Measurements from ENCODE around the gene ADNP2. TPM values are rescaled to one million over a fixed set of nuclear protein-coding genes. Genes with fewer than 3 reads are reported as not detected.

The ADNP2 gene
- total and polyA plus RNA-seq, 2 of the 13 experiments (the other 11 are each of a cell fraction or from before 2014, with no cell fraction given), result 10.8 to 25.5 TPM

- no peaks in the 10 kb centered on the region for H3K79me2 ChIP-seq (ENCODE audit: insufficient read depth, low read length)
- no peak overlapping the region for H3K9ac ChIP-seq (ENCODE audit: insufficient read depth, low read depth, low read length)
- no peaks in the 10 kb centered on the region for H3K36me3 ChIP-seq (replicated peaks in 1 of 2; ENCODE audit: control insufficient read depth in 1 of 2, insufficient read depth in 2 of 2, low read length in 2 of 2)
- POLR2A ChIA-PET, result no interaction called here
- TF ChIP-seq ZNF746 (CRISPR knock-in tag; IDR thresholded peaks at IDR 0.05), result no peak
- no peak for TF ChIP-seq CBX5 (CRISPR knock-in tag; IDR thresholded peaks at IDR 0.05; ENCODE audit: borderline replicate concordance)
- TF ChIP-seq ZFP36 (IDR thresholded peaks at IDR 0.05; ENCODE audit: borderline replicate concordance, low read depth, low read length, partially characterized antibody), result no peak
- no peak for TF ChIP-seq ZNF292 (CRISPR knock-in tag; IDR thresholded peaks at IDR 0.05; ENCODE audit: borderline replicate concordance, low read depth)
- no peak for TF ChIP-seq HMGXB4 (CRISPR knock-in tag; IDR thresholded peaks at IDR 0.05; ENCODE audit: borderline replicate concordance in 1 of 2, low read depth in 1 of 2)
- no peak for TF ChIP-seq NAIF1 (CRISPR knock-in tag; IDR thresholded peaks at IDR 0.05; ENCODE audit: borderline replicate concordance)
- no peak for TF ChIP-seq ZNF615 (CRISPR knock-in tag; IDR thresholded peaks at IDR 0.05; ENCODE audit: borderline replicate concordance)
- TF ChIP-seq PCBP1 (IDR thresholded peaks at IDR 0.05; ENCODE audit: borderline replicate concordance, low read depth, low read length), result no peak
- TF ChIP-seq ZNF468 (CRISPR knock-in tag; IDR thresholded peaks at IDR 0.05), result no peak
- TF ChIP-seq PRDM4 (CRISPR knock-in tag; IDR thresholded peaks at IDR 0.05; ENCODE audit: borderline replicate concordance), result no peak
- TF ChIP-seq FOXJ3 (CRISPR knock-in tag; IDR thresholded peaks at IDR 0.05; ENCODE audit: borderline replicate concordance), result no peak
- no peak for TF ChIP-seq ZNF562 (CRISPR knock-in tag; IDR thresholded peaks at IDR 0.05; ENCODE audit: borderline replicate concordance)
- no peak for TF ChIP-seq ZNF816 (CRISPR knock-in tag; IDR thresholded peaks at IDR 0.05; ENCODE audit: borderline replicate concordance)
- TF ChIP-seq ZNF17 (CRISPR knock-in tag; IDR thresholded peaks at IDR 0.05), result no peak
- no peaks in the 10 kb centered on the region for H3K4me1 ChIP-seq (ENCODE audit: insufficient read depth, low read length)
- no peak overlapping the region for H3K27ac ChIP-seq (ENCODE audit: extremely low read length, insufficient read depth, low read length)
- H2AFZ ChIP-seq (ENCODE audit: low read length), result no peak overlapping the region
- H3K9me3 ChIP-seq (ENCODE audit: low read length), result no peaks in the 10 kb centered on the region
- no peak overlapping the region for H3K4me2 ChIP-seq (ENCODE audit: low read depth, low read length)
- no peak for DNase-seq (ENCODE audit: low spot score)
- no peak for ATAC-seq
- 85% methylated on average over 11 of the region's 21 CpGs for WGBS (ENCODE audit: low lambda C conversion rate)
- H4K20me1 ChIP-seq (ENCODE audit: insufficient read depth, low read length), result no peaks in the 10 kb centered on the region
- no peak for FAIRE-seq
- H3K4me3 ChIP-seq (replicated peaks in 1 of 3; ENCODE audit: insufficient read depth in 1 of 3, low read depth in 2 of 3, low read length in 3 of 3), result no peak overlapping the region
- intact Hi-C loops (cut with micrococcal nuclease; ENCODE audit: unreplicated experiment) (no loop called here), in situ Hi-C loops (cut with HindIII; ENCODE audit: extremely low pct_ligation_motif_present, low pct_unique_long_range_greater_than_20kb) (no loop called here)
- CTCF ChIA-PET (ENCODE audit: low intra/inter-chr PET ratio, low total read pairs), result no interaction called here
- no TSS peak for BruUV-seq (replicated peaks)
- peaks cover 0 to 30% of the 10 kb centered on the region in 2 experiments; a peak in 2 of 5 replicates for H3K27me3 ChIP-seq (ENCODE audit: control insufficient read depth in 1 of 2, insufficient read depth in 2 of 2, low read length in 2 of 2)
Observed at GRCh38 chr18:80077873-80078272, 31.2 kb upstream of the ADNP2 start.
